GM12891 (cell line): Measurements from ENCODE around the gene CDH23.

Experiments
- DNase-seq: peaks from one replicate; pipeline ENCODE4 v3.0.0; 2011; ENCODE audit warnings: low spot score; ENCODE audit not compliant: insufficient read length
- FAIRE-seq: peaks from 2 replicates; lab custom pipeline; 2011; peaks lifted over from hg19 to GRCh38; lab: Jason Lieb, UNC
- PAX5 ChIP-seq: IDR thresholded peaks from 2 replicates; pipeline ENCODE4 v1.6.1; 2011; ENCODE audit warnings: low read length, moderate library complexity, mild to moderate bottlenecking; ENCODE audit not compliant: insufficient read depth, severe bottlenecking
- POLR2A ChIP-seq: IDR thresholded peaks from 2 replicates; pipeline ENCODE4 v1.6.1; 2011; ENCODE audit warnings: low read depth, low read length, control low read depth
- POLR2AphosphoS5 ChIP-seq: IDR thresholded peaks from 2 replicates; pipeline ENCODE4 v1.6.1; 2011; ENCODE audit warnings: low read depth, low read length, control low read depth
- POU2F2 ChIP-seq: IDR thresholded peaks from 2 replicates; pipeline ENCODE4 v1.6.1; 2011; ENCODE audit warnings: low read depth, mild to moderate bottlenecking, control low read depth, low read length, moderate library complexity
- SPI1 ChIP-seq: IDR thresholded peaks from 2 replicates; pipeline ENCODE4 v1.6.1; 2011; ENCODE audit warnings: low read depth, low read length, control low read depth
- TAF1 ChIP-seq: IDR thresholded peaks from 2 replicates; pipeline ENCODE4 v1.6.1; 2011; ENCODE audit warnings: low read depth, low read length, control low read depth

Gene CDH23

GRCh38 chr10:71453186-71453585, 56.5 kb downstream of the CDH23 start:
- FAIRE-seq (no peak), DNase-seq (no peak)
- no peak for TF ChIP-seq POLR2AphosphoS5
- no peak for TF ChIP-seq PAX5
- TF ChIP-seq TAF1, result no peak
- no peak for TF ChIP-seq POLR2A
- TF ChIP-seq SPI1, result no peak
- no peak for TF ChIP-seq POU2F2

DNA sequence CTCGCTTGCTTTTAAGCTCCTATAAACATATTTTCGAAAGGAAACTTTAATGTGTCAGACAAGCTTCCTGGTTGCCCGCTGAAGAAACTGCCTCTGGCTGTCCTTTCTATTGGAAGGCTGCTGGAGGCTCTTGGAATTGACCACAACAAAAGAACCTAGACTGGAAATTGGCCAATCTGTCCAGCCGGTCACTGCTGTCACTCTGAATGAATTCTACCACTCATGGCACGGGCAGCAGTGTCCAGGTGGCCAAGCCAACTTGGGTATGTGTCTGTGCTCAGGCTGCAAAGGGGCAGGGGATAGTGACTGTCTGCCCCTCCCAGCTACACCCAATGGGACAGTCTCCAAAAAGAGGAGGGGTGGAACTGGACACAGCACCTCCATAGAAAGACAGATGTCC, 57.6 kb downstream of the CDH23 start:
- no peak for DNase-seq
- TF ChIP-seq SPI1, result no peak
- TF ChIP-seq POLR2A, result no peak
- TF ChIP-seq TAF1, result no peak
- no peak for TF ChIP-seq POU2F2
- TF ChIP-seq PAX5, result no peak
- TF ChIP-seq POLR2AphosphoS5, result no peak
- FAIRE-seq, result no peak

DNA sequence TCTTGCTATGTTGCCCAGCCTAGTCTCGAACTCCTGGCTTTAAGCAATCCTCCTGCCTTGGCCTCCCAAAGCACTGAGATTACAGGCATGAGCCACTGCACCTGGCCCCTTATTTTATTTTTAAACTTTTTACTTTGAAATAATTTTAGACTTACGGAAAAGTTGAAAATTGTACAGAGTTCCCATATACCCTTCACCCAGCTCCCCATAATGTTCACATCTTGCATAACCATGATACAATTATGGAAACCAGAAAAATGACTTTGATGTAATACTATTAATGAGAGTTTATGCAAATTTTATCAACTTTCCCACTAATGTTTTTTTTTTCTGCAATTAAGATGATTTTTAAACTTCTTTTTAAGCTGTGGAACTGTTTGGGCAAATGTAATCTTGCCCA, 58.3 kb downstream of the CDH23 start:
- DNase-seq (no peak), FAIRE-seq (no peak)
- no peak for TF ChIP-seq POLR2AphosphoS5
- TF ChIP-seq POU2F2, result no peak
- TF ChIP-seq TAF1, result no peak
- TF ChIP-seq POLR2A, result no peak
- no peak for TF ChIP-seq PAX5
- TF ChIP-seq SPI1, result no peak

GRCh38 chr10:71456631-71457030, 59.9 kb downstream of the CDH23 start:
- no peak for FAIRE-seq

DNA sequence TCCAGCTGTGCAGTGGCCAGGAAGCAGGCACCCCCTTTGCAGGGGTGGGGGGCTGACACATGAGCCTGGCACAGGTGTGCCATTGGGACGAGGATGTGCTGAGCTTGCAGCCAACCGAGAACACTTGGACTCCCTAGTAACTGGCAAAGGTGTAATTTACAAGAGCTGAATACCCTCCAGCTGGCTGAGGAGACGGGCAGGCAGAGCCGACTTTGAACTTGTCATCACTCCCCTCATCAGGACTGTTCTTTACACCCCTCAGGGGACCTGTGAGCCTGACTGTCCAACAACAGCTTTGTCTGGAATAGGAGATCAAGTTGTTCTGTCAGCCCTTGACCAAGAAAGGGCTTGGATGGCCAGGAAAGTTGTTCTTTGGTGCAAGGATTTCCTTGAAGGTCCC, 61.2 kb downstream of the CDH23 start:
- FAIRE-seq, result no peak
- no peak for TF ChIP-seq POLR2AphosphoS5
- TF ChIP-seq SPI1, result no peak
- TF ChIP-seq PAX5, result no peak
- no peak for TF ChIP-seq TAF1
- TF ChIP-seq POLR2A, result no peak
- TF ChIP-seq POU2F2, result no peak
- DNase-seq, result no peak

More at GRCh38 chr10:71456631-71457030, 59.9 kb downstream of the CDH23 start:
- no peak for TF ChIP-seq TAF1
- TF ChIP-seq POLR2A, result no peak
- no peak for TF ChIP-seq POLR2AphosphoS5
- TF ChIP-seq SPI1, result no peak
- no peak for TF ChIP-seq PAX5
- no peak for TF ChIP-seq POU2F2
- no peak for DNase-seq

DNA sequence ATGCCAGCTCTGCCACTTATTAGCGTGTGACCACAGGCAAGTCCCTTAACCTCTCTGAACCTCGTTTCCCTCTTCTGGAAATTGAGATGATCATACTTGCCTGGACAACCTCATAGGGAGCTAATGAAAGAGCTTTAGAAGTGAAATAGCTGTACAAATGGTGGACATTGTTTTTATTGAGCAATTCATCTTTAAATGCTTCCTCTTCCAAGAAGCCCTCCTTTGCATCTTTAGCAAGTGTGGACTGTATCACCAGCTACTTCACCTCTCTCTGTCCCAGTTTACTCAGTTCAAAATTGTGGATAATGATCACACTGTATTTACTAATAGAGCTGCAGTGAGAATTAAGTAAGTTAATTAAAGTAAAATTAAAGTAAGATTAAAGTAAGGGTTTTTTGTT, 61.7 kb downstream of the CDH23 start:
- FAIRE-seq, result no peak
- no peak for DNase-seq
- no peak for TF ChIP-seq POU2F2
- no peak for TF ChIP-seq POLR2A
- TF ChIP-seq PAX5, result no peak
- TF ChIP-seq SPI1, result no peak
- TF ChIP-seq POLR2AphosphoS5, result no peak
- no peak for TF ChIP-seq TAF1

- no peak for FAIRE-seq
- TF ChIP-seq SPI1 (no peak), POU2F2 (no peak), TAF1 (no peak), PAX5 (no peak), POLR2AphosphoS5 (no peak), POLR2A (no peak)
- DNase-seq, result no peak
These were observed 62.8 kb downstream of the CDH23 start for GRCh38 chr10:71459513-71459912.

GRCh38 chr10:71460615-71461014, 63.9 kb downstream of the CDH23 start:
- FAIRE-seq (no peak), DNase-seq (no peak)
- TF ChIP-seq TAF1, result no peak
- no peak for TF ChIP-seq SPI1
- no peak for TF ChIP-seq POLR2AphosphoS5
- no peak for TF ChIP-seq POLR2A
- TF ChIP-seq PAX5, result no peak
- no peak for TF ChIP-seq POU2F2

DNA sequence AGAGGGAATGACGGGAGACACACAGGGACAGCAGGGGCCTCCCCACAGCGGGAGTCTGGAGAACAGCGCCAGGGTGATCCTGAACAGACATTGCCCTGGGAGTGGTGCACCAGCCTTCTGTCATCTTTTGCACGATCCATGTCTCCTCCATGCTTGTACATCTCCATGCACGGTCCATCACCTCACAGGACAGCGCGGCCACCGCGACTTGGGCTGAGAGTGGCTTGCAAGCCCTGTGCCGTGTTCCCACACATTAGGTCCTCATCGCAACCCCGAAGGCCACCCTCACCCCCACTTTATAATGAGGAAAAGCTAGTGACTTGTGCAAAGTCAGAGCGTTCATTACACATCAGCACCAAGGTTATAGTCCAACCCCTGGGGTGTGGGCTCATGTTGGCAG, 64.7 kb downstream of the CDH23 start:
- DNase-seq (no peak), FAIRE-seq (no peak)
- TF ChIP-seq PAX5 (no peak), POLR2A (no peak), POLR2AphosphoS5 (no peak), TAF1 (no peak), POU2F2 (no peak), SPI1 (no peak)

- DNase-seq (no peak), FAIRE-seq (no peak)
- TF ChIP-seq POLR2AphosphoS5 (no peak), POU2F2 (no peak), SPI1 (no peak), TAF1 (no peak), POLR2A (no peak), PAX5 (no peak)
These were observed 65.6 kb downstream of the CDH23 start for GRCh38 chr10:71462062-71462935.
